ENCODE data around the gene KPNA6.
"Not testable (repeated sequence)": the region's sequence is repeated elsewhere in the genome, so short reads cannot be mapped to it uniquely, and the experiment has no call there.

The KPNA6 gene

DNA sequence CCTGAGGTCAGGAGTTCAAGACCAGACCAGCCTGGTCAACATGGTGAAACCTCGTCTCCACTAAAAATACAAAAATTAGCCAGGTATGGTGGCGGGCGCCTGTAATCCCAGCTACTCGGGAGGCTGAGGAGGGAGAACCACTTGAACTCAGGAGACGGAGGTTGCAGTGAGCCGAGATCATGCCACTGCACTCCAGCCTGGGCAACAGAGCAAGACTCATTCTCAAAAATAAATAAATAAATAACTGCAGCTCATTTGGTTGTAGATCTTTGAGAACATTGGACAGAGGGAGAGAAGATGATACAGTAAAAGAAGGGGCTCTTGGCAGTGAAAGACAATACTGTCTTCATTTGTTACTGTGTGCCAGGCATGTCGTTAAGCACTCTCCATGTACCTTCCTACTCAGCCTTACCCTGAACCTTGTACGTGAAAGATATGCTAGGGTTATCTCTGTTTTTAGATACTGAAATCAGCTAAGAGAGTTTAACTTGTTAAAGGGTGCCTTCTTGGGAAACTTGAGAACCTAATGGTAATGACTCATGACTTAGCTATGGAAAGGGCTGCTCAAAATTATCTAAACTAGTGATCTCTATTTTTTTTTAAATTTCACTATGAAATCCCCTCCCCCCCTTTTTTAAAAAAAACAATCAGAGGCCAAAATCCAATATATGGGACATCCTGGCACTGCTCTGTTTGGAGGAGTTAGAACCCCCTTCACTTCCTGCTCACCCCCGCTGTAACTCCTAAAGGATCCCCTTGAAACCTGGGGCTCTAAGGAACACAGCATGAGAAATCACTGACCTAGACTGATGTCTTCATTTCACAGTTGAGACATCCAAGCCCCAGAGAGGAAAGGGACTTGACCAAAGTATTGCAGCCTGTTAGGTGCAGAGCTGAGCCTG is 6.8 kb upstream of the KPNA6 start:
- peak; percentile 40 for DNase-seq (ENCODE audit: low spot score)

DNA sequence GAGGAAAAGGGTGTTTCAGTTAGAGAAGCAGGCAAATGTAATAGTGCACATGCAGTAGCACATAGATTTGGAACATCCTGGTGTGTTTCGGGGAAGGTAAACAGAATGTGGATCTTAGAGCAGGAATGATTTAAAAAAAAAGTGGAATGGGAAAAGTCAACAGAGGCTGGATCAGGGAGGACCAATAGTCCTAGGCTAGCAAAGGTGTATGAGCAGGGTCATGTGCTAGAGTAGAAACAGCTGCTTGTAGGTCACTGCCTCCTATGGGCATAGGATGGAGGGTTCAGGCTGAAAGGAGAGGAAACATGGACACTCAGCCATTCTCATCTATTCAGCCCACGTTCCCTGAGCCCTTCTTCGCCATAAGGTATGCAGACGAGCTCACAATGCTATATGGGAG is 3.7 kb upstream of the KPNA6 start:
- DNase-seq (ENCODE audit: low spot score): no peak

DNA sequence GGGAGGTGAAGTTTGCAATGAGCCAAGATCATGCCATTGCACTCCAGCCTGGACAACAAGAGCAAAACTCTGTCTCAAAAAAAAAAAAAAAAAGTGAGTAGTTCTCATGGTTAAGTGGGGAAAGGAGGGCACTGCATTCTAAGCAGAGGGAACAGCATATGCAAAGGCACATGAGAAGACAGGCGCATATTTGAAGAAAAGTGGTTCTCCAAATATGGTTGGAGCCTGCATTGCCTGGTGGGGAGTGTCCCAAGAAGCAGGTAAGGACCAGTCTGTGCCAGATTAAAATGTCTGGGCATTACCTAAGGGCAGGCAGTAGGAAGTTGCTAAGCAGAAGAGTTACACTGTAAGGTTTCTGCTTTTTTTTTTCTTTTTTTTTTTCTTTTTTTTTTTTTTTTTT is 2.5 kb upstream of the KPNA6 start:
- DNase-seq (ENCODE audit: low spot score): no peak

DNA sequence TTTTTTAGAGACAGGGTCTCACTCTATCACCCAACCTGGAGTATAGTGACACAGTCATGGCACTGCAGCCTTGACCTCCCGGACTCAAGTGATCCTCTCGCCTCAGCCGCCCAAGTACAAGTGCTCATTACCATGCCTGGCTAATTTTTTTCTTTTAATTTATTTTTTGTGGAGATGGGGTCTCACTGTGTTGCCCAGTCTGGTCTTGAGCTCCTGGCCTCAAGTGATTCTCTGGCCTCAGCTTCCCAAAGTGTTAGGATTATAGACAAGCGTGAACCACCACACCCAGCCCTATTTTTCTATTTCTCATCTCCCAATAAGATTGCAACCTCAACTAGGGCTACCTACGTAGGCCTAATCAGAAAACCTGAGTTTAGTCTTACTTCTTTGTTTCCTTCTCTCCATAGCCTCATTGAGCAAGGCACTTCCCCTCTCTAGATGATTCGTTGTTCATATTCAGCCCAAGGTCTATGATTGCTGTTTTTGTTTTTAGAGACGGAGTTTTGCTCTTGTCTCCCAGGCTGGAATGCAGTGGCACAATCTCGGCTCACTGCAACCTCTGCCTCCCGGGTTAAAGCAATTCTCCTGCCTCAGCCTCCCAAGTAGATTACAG is 1.1 kb upstream of the KPNA6 start:
- DNase-seq (ENCODE audit: low spot score): no peak

DNA sequence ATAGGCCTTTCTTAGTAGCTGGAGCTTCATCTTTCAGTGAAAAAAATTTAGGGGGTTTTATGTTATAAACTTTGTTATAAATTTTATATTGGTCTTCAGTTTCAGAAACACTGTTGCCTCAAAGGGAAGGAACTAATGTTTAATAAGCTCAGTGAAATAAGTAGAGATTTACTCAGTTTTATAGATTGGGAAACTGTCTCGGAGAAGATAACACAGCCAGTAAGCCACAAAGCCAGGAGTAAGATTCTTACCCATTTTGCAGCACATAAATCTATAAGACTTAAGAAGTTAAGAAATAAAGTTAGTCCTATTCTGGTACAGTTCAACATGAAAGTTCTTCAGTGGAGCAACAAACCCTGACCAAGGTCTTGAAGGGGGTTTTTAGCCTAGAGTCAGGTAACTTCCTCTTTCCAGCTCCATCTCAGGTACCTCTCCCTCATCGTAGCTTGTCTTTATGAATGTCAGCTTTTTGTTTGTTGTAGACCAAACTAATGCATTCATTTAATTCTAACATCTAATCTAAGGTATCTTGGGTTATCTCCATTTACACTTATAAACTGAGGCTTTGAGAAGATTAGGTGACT is 3.3 kb downstream of the KPNA6 start:
- DNase-seq (ENCODE audit: low spot score): no peak

DNA sequence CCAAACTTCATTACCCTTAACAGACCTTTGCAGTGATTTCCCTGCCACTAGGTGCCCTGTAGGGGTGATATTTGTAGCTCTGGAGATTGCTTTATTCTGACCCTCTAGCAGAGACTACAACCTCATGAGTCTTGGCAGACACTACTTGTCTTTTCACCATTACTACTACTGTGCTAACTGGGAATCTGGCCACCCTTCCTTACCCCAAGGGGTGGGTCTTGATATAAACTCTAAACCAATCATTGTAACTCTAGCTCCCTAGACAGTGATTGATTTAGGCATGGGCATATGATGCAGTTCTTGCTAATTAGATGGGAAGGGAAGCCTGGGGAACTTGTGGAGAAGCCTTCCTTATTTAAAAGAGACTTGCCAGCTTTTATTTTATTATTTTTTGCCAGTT is 3.9 kb downstream of the KPNA6 start:
- DNase-seq (ENCODE audit: low spot score): no peak

DNA sequence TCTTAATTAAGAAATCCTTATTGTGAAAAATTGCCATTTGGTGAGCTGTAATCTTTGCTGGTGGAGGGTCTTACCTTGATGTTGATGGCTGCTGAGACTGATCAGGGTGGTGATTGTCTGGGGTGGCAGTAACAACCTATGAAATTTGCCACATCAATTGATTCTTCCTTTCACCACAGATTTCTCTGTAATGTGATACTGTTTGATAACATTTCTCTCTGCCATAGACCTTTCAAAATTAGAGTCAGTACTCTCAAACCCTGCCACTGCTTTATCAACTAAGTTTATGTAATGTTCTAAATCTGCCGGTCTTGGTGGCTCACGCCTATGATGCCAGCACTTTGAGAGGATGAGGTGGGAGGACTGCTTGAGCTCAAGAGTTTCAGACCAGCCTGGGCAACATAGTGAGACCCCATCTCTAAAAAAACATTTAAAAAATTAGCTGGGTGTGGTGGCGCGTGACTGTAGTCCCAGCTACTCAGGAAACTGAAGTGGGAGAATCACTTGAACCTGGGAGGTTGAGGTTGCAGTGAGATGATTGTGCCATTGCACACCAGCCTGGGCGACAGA is 5.0 kb downstream of the KPNA6 start:
- no peak for DNase-seq (ENCODE audit: low spot score)

DNA sequence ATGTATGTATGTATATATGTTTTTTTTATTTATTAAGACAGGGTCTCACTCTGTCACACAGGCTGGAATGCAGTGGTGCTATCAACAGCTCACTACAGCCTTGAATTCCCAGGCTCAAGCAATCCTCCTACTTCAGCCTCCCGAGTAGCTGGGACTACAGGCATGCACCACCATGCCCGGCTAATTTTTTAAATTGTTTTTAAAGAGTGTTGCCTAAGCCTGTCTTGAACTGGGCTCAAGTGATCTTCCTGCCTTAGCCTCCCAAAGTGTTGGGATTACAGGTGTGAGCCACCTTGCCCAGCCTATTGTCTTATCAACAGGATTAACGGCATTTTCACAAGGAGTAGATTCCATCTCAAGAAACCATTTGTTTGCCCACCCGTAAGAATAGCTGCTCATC is 5.6 kb downstream of the KPNA6 start:
- DNase-seq (ENCODE audit: low spot score): not testable (repeated sequence)

DNA sequence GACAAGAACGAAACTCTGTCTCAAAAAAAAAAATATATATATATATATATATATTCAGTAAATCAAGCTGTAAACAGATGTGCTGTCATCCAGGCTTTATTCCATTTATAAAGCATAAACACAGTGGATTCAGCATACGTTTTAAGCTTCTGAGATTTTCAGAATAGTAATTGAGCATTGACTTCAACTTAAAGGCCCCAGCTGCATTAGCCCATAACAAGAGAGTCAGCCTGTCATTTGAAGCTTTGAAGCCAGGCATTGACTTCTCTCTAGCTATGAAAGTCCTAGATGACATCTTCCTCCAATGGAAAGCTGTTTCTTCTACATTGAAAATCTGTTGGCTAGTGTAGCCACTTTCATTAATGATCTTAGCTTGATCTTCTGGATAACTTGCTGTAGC is 6.6 kb downstream of the KPNA6 start:
- DNase-seq (ENCODE audit: low spot score): no peak

DNA sequence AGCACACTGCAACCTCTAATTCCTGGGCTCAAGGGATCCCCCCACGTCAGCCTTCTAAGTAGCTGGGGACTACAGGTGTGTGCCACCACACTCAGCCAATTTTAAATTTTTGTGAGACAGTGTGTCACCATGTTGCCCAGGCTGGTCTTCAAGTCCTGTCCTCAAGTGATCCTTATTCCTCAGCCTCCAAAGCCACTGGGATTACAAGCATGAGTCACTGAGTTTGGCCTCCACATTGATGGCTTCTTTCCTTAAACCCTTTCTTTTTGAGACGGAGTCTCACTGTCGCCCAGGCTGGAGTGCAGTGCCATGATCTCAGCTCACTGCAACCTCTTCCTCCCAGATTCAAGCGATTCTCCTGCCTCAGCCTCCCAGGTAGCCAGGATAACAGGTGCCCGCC is 7.6 kb downstream of the KPNA6 start:
- DNase-seq (ENCODE audit: low spot score): no peak

DNA sequence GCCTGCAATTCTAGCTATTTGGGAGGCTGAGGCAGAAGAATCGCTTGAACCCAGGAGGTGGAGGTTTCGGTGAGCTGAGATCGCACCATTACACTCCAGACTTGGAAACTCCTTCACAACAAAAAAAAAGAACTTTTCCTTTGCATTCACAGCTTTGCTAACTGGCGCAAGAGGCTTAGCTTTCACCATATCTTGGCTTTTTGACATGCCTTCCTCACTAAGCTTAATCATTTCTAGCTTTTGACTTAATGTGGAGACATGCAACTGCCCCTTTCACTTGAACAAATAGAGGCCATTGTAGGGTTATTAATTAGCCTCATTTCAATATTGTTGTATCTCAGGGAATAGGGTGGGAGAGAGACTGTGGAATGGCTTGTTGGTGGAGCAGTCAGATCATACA is 8.7 kb downstream of the KPNA6 start:
- DNase-seq (ENCODE audit: low spot score): no peak

DNA sequence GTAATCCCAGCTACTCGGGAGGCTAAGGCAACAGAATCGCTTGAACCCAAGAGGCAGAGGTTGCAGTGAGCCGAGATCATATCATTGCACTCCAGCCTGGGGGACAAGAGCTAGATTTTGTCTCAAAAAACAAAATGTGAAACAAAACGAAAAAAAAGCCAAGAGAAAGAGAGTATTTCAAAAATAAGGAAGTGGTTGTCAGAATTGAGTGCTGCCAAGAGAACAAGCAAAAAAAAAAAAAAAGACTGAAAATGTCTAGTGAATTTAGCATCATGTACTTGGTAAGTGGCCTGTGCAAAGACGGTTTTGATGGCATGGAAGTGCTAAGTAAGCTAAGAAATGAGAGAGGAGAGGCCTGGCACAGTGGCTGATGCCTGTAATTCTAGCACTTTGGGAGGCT is 14.3 kb downstream of the KPNA6 start:
- DNase-seq (ENCODE audit: low spot score): no peak

DNA sequence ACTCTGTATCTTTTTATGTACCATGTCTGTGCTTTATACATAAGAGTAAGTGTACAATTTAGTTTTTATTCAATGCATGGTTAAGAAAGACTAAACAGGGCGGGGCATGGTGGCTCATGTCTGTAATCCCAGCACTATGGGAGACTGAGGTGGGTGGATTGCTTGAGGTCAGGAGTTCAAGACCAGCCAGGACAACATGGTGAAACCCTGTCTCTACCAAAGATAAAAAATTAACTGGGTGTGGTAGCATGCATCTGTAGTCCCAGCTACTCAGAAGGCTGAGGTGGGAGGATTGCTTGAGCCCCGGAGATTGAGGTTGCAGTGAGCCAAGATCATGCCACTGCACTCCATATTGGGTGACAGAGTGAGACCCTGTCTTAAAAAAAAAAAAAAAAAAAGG is 15.5 kb downstream of the KPNA6 start:
- not testable (repeated sequence) for DNase-seq (ENCODE audit: low spot score)

DNA sequence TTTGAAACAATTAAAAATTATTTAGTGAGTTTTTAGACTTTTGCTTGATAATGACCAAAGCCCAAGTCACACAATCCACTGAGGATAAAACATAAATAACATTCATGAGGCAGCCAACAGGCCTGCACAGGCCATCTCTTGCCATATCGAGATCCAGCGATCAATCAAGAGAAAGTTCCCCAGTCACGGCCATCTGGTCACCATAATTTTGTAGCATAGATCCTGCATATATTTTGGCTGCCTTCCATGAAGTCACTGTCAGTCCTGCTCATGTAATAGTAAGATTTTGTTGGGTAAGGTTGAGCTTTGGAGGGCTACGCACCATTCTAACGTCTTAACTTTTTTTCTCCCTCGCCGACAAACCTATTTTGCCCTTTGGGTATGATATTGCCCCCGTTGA is 17.5 kb downstream of the KPNA6 start:
- DNase-seq (ENCODE audit: low spot score): no peak

DNA sequence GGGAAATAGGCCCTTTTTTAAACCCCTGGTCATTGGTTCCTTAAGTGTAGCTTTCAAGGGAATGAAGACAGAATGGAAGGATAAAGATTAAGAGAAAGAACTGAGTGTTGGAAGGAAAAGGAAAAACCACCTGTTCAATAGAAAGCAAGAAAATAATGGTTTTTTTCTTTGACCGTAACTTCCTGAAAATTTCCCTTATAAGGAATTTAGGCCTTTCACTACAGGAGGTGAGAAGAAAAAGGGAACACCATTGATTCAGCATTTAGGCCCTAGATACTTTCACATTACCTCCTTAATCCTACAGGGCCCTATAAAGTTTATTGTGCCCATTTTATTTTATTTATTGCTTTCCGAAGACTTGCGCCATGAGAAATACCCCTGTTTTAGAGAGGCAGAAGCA is 18.9 kb downstream of the KPNA6 start:
- no peak for DNase-seq (ENCODE audit: low spot score)

DNA sequence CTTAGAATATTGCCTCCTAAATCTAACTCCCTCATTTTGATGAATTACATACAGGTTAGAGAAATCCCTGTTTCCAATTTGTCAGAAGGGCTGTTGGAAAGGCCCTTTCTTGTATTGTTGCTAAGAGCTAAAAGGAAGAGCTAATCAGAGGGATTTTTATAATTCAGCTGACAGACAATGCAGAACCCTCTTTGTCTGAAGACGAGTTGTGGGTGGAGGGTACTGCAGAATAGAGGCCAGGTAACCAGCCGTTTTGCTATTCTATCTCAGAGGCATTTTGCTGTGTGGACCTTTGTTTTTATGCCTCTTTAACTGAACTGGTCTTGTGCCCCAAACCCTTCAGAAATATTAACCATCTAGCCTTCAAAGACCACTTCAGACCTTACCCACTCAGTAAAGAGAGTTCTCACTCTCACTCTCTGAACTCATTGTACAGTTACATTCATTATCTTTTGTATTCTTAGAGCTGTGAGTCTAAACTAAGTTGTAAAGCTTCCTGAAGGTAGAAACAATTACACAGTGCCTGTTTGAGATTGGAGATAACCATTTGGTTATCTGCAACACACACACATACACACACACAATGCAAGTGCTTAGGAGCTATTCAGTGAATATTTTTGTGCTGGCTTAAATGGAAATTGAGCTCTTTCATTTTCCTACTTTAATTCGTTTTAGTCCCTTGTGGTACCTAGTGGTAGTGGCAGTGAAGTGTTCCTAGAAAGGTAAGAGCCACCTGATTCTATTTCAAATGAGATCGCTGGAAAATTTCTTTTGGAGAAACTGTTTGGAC is 19.7 kb downstream of the KPNA6 start:
- DNase-seq (ENCODE audit: low spot score): no peak

DNA sequence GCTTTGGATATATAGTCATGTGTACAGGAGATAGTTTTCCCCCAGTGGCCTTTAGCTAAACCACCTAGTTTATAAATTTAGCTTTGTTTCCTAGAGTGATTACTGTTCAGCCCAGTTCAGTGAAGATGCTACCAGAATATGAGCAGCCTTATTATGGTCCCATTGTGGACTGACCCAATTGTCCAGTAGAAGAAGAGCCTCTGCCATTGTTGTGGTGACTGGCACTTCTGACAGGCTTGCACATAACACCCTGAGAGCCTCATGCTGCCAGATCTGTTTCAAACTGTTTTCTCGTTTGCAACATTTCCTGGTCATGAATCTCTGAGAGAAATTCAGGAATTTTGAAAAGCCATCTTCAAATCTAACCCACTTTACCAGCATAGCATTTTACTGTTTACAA is 20.6 kb downstream of the KPNA6 start:
- DNase-seq (ENCODE audit: low spot score): no peak

DNA sequence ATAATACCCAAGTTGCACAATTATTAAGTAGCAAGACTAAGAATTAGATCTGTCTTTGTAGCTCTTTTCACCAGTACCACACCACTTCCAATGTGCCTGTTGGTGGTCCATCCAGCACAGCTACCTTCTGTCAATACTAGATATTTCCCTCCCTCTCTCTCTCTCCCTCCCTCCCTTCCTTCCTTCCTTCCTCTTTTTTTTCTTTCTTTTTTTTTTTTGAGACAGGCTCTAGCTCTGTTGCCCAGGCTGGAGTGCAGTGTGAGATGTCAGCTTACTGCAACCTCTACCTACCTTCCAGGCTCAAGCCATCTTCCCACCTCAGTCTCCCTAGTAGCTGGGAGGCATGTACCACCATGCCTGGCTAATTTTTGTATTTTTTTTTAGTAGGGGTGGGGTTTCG is 21.1 kb downstream of the KPNA6 start:
- no peak for DNase-seq (ENCODE audit: low spot score)

DNA sequence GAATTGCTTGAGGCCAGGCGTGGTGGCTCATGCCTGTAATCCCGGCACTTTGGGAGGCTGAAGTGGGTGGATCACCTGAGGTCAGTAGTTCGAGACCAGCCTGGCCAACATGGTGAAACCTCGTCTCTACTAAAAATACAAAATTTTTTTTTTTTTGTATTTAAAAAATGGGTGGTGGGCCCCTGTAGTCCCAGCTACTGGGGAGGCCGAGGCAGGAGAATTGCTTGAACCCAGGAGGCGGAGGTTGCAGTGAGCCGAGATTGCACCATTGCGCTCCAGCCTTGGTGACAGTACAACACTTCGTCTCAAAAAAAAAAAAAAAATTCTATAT is 26.1 kb downstream of the KPNA6 start:
- DNase-seq (ENCODE audit: low spot score): not testable (repeated sequence)

DNA sequence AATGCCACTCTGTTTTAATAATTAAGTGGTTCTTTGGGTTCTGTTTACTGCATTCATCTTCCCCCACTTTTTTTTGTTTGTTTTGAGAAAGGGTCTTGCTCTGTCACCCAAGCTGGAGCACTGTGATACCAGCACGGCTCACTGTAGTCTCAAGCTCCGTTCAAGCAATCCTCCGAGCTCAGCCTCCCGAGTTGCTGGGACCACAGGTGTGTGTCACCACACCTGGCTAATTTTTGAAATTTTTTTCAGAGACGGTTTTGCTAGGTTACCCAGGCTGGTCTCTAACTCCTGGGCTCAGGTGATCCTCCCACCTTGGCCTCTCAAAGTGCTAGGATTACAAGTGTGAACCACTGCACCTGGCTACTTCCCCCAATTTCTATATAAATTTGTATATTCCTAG is 29.3 kb downstream of the KPNA6 start:
- no peak for DNase-seq (ENCODE audit: low spot score)

DNA sequence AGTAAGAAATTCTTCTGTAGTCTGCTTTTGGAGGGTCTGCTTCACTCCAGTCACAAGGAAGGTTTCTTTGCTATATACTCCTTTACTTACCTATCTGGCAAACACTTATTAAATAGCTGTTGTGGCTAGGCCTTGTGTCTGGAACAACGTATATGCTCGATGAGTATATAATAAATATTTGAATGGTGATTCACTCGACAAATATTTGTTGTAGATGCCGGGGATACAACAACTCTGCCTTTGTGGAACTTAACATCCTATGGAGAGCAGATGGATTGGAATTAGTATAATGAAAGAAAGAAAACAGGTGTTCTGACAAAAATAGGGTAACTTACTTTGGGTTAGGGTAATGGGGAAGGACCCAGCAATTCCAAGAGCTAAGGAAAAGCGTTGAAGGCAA is 31.1 kb downstream of the KPNA6 start:
- peak; percentile 40 for DNase-seq (ENCODE audit: low spot score)
